Dedifferentiated amniotic fluid mesenchymal stem cell (primary cell): Measurements from ENCODE around the gene NEK7.
"Not testable (repeated sequence)": the region's sequence is repeated elsewhere in the genome, so short reads cannot be mapped to it uniquely, and the experiment has no call there.

Source experiments
- DNase-seq: peaks from one replicate; pipeline ENCODE4 v3.0.0-alpha.2; 2016; ENCODE audit errors: extremely low spot score

NEK7 gene

DNA sequence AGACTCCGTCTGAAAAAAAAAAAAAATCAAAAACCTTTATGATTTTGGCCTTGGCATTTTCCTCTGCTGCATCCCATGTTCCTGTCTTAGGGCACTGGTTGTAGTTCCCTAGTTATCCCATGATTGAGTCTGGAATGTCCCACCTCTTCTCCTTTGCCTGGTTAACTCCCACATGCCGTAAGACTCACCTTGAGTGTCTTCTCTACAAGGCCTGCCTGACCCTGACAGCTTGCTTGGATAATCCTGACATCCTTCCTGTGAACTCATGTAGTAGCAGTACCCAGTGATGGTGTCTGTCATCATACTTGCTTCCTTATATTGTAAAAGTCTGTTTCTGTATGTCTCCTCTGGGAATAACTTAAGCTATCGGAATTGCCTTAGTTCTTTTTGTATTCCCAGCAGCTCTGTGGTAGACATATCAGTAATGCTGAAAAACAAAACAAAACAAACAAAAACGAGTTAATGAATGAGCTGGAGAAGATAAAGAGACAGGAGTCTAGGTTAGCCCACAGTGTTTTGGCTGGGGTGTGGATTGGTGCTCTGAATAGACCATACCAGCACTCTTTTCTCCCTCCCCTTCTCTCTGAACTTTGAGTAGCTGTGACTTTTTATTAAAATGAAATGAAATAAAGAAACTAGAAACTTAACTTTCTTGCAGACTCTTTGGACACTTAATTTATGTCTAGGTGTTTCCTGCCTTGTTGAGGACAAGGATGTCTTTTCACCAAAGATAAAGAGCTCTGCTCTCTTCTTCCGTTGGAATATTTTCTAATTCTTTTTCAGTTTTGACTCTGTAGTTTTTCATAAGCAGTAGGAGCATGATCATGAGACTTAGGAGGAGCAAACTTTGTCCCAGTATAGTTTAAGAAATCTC, 15.1 kb downstream of the NEK7 start:
- DNase-seq: no peak

- DNase-seq: no peak
Observed at GRCh38 chr1:198173832-198174231, 17.0 kb downstream of the NEK7 start.

GRCh38 chr1:198174297-198174696, 17.5 kb downstream of the NEK7 start:
- no peak for DNase-seq

DNA sequence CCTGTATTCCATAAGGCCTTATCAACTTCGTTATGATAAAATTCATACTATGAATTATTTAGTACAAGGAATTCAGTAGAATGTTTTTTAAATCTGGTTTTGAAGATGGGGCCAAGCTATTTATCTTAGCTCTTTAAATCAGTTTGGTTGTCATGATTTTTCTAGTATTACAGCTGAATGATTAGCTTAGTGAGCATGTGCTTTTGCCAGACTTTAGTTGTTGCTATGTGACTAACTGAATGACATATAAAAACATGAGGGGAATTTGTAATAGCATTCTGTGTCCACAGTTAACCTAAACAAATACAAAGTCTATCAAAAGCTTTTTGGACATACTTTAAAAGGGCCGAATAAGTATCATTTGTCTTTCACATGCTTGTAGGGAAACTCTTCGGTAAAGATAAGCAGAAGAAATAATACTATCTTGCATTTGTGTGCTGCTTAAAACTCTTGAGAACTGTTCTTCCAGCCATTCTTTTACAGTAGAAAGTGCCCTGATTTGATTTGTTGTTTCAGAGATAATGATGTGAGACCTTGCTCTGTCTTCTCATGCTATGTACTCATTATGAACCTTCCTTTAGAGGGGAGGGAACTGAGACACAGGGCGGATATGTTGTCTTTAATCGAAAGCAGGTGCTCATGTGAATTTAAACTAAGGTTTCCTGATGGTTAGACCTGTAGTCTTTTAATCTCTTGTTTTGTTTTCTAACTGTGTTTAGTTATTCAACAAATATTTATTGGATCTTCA, 18.8 kb downstream of the NEK7 start:
- peak; percentile 61 for DNase-seq

- no peak for DNase-seq
Observed at GRCh38 chr1:198176179-198176578, 19.4 kb downstream of the NEK7 start.

DNA sequence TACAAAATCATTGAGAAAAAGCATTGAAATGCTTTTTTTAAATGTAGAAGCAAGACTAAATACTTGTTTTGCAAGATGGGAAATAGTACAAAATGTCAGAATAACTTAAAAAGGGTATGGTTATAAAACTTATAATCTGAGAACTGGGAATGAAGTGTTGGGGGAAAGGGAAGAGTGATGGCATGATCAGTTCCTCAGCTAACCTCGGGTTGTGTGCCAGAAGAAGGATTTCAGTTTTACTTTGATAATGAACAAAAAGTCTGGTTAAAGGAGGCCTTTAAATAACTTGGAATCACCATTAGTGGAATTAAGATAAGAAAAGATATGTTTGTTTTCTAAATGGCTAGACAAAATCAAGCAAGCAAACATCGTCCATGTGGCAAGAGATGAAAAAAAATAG, 20.7 kb downstream of the NEK7 start:
- no peak for DNase-seq

- DNase-seq: no peak
Observed at GRCh38 chr1:198178615-198179014, 21.8 kb downstream of the NEK7 start.

DNA sequence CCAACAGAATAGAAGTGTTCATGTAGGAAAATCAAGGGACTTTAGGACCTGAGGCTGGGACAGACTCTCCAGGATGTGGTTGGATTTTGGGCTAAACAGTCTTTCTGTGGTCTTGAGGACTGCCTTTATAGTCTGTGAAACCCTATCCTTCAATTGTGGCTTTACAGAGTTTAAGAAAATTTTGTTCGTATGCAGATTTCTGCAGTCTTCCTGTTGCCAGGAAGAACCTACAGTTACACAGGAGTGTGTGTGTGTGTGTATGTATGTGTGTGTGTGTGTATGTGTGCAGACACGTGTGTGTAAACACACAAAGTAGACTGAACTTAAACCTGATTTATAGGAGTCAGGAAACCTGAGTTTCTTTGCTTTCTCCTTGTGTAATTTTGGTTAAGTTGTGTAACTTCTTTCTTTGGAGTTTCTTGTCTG, 22.8 kb downstream of the NEK7 start:
- DNase-seq: no peak

DNA sequence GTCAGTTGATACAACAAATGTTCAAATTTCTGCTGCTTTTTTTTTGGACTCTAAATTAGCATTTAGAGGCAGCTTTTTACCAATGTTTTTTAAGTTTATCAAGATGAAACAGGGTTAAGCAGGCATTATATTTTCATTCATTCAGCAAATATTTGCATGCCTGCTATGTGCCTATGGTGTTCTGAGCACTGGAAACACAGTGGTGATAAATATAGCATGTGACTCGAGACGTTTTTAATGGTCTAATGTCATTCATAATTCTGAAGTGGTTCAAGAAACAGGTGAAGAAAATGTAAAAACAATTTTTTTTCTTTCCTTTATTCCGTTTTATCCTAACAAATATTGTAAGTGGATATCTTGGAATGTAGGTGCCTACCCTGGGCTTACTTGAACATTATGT, 26.8 kb downstream of the NEK7 start:
- no peak for DNase-seq

- DNase-seq: no peak
Observed at GRCh38 chr1:198184516-198184915, 27.7 kb downstream of the NEK7 start.

GRCh38 chr1:198185146-198185545, 28.3 kb downstream of the NEK7 start:
- no peak for DNase-seq

DNA sequence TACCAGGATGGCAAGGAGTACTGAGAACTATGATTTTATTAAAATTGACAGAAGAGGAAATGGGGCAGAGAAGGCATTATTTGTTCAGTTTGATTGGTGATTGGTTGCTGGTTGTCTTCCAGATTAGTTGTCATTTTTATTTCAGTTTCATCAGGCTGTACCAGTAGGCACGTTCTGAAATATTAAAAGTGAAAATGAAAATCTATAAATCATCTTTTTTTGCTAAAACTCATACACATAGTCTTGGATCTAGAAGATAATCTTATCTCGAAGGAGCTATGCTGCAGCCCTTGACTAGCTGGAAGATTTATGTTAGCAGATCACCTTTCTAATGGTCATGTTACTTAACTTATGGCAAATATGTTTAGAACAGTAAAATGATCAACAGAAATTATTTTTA, 29.0 kb downstream of the NEK7 start:
- DNase-seq: no peak

GRCh38 chr1:198186916-198187580, 30.2 kb downstream of the NEK7 start:
- DNase-seq: no peak

DNA sequence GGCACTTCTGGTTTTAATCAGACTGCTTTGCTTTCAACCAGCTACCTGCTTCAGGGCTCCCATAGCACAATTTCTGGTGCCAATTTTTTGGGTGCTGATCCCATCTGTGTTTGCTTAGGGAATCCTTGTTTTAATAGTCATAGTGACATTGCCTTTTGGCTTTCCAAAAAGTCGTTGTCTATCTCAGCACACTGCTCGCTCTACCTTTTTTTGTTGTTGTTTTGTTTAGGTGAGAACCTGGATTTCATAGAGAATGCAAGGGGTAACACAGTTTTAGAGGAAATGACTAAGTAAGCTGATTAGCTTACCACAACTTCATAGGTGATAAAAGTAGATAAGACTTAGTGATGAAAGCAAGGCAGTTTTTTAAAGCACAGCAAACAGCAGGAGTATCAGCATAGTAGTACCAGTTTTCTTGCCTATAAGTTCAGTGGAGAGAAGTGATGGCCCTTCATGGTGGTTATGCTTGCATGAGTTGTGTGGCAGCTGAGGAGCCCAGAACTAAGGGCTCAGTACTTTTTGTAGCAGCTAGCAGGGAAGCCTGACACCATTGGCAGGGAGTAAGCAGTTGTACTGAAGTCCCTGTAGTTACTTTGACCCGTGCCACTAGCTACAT, 31.3 kb downstream of the NEK7 start:
- DNase-seq: no peak

GRCh38 chr1:198191117-198191516, 34.3 kb downstream of the NEK7 start:
- DNase-seq: no peak

DNA sequence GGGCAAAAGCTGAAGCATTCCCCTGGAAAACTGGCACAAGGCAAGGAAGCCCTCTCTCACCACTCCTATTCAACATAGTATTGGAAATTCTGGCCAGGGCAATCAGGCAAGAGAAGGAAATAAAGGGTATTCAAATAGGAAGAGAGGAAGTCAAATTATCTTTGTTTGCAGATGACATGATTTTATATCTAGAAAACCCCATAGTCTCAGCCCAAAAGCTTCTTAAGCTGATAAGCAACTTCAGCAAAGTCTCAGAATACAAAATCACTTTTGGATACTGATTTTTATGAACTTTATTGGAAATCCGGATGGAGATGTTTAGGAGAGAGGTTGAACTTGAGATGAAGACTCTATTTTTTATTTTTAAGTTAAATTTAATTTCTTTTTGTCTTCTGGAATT, 37.1 kb downstream of the NEK7 start:
- not testable (repeated sequence) for DNase-seq

- no peak for DNase-seq
Observed at GRCh38 chr1:198196630-198197029, 39.8 kb downstream of the NEK7 start.

DNA sequence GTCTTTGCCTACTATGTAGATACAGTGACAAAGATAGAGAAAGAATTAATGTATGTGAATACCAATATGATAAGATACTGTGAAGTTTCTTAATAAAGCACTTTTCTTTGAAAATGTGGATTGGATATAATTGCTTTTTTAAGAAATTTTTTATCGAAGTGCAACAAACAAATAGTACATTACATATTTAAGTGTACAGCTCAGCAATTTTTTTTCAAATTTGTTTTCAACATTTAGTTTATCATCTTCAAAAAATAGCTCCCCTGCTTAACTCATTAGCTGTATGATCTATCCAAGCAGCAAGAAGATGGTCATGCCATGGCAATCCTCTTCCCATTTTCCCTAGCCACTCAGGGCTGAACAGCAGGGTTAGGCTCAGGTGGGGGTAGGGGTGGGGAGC, 40.5 kb downstream of the NEK7 start:
- no peak for DNase-seq

GRCh38 chr1:198199105-198199504, 42.3 kb downstream of the NEK7 start:
- no peak for DNase-seq

GRCh38 chr1:198201956-198202784, 45.4 kb downstream of the NEK7 start:
- no peak for DNase-seq

- DNase-seq: no peak
Observed at GRCh38 chr1:198203434-198203833, 46.6 kb downstream of the NEK7 start.
